Gastroesophageal sphincter (tissue), 4 donors: ENCODE measurements around the gene PMVK. TPM values are rescaled to one million over a fixed set of nuclear protein-coding genes. Genes with fewer than 3 reads are reported as not detected.

Source experiments
- ATAC-seq: fragments of 150-250 bp; one replicate; pipeline ENCODE4 v1.9.1; 2016; ENCODE audit warnings: mild to moderate bottlenecking, moderate library complexity
- H3K27ac ChIP-seq, 4 donors: fragments of 200-600 bp; sonication (generic) in 3 of 4; 1 replicate in 3 of 4; 2 replicates in 1 of 4; pipeline ENCODE4 v1.5.1; 2016 to 2019
- H3K27me3 ChIP-seq: fragments of 200-600 bp; sonication (generic); one replicate; pipeline ENCODE4 v1.5.1; 2019
- H3K36me3 ChIP-seq, 2 donors: fragments of 200-600 bp; sonication (generic); one replicate each; pipeline ENCODE4 v1.5.1; 2019; ENCODE audit warnings: control low read depth in 1 of 2
- H3K4me1 ChIP-seq, 3 donors: fragments of 200-600 bp; sonication (generic); 1 replicate in 2 of 3; 2 replicates in 1 of 3; pipeline ENCODE4 v1.5.1; 2016 to 2019; ENCODE audit warnings: control low read depth in 2 of 3
- H3K4me3 ChIP-seq, 2 donors: fragments of 200-600 bp; sonication (generic); one replicate each; pipeline ENCODE4 v1.5.1; 2019; ENCODE audit warnings: mild to moderate bottlenecking in 1 of 2, moderate library complexity in 1 of 2
- H3K9me3 ChIP-seq, 3 donors: fragments of 200-600 bp; sonication (generic); one replicate each; pipeline ENCODE4 v1.5.1; 2017 to 2019; ENCODE audit warnings: control low read depth in 2 of 3
- EP300 ChIP-seq: sonication (generic); formaldehyde crosslinking; IDR thresholded peaks from one replicate; pipeline ENCODE4 v1.6.1; 2017; ENCODE audit warnings: antibody characterized with exemption, mild to moderate bottlenecking
- POLR2A ChIP-seq, 2 donors: fragments of 450-650 bp; IDR thresholded peaks; one replicate each; pipeline ENCODE4 v1.6.1; 2017; ENCODE audit warnings: antibody characterized with exemption in 2 of 2, mild to moderate bottlenecking in 2 of 2, moderate library complexity in 1 of 2
- POLR2AphosphoS5 ChIP-seq: sonication (generic); formaldehyde crosslinking; IDR thresholded peaks from one replicate; pipeline ENCODE4 v1.6.1; 2017; ENCODE audit warnings: antibody characterized with exemption
- WGBS, 2 donors: methylation state at CpG; one replicate each; pipeline ENCODE4 v1.1.5; 2018; ENCODE audit warnings: low coverage in 1 of 2; 5-methylcytosine and 5-hydroxymethylcytosine counted together
- total RNA-seq, 4 donors: library from RNA; depleted of rRNA; stranded (reverse); fragments of >200 nt; gene quantifications; one replicate each; pipeline ENCODE4 v1.1.0, GENCODE V29; 2016
- TF ChIP-seq, protein P1 (sequence below), 4 experiments: fragments of 200-600 bp in 2 of 4; fragments of 450-650 bp in 2 of 4; sonication (generic) in 1 of 4; IDR thresholded peaks; one replicate each; pipeline ENCODE4 v1.5.1; 2017 to 2019; ENCODE audit warnings: antibody characterized with exemption in 4 of 4, mild to moderate bottlenecking in 2 of 4, moderate library complexity in 2 of 4

The PMVK gene
- total RNA-seq, 4 donors from 2014 or later, result 15.8 to 21.3 (median 18.2) TPM

GRCh38 chr1:154966111-154966510 is 29.6 kb upstream of the PMVK start:
- no peak for TF ChIP-seq EP300
- no peak for TF ChIP-seq POLR2A (IDR thresholded peaks at IDR 0.05)
- TF ChIP-seq, protein P1, sequence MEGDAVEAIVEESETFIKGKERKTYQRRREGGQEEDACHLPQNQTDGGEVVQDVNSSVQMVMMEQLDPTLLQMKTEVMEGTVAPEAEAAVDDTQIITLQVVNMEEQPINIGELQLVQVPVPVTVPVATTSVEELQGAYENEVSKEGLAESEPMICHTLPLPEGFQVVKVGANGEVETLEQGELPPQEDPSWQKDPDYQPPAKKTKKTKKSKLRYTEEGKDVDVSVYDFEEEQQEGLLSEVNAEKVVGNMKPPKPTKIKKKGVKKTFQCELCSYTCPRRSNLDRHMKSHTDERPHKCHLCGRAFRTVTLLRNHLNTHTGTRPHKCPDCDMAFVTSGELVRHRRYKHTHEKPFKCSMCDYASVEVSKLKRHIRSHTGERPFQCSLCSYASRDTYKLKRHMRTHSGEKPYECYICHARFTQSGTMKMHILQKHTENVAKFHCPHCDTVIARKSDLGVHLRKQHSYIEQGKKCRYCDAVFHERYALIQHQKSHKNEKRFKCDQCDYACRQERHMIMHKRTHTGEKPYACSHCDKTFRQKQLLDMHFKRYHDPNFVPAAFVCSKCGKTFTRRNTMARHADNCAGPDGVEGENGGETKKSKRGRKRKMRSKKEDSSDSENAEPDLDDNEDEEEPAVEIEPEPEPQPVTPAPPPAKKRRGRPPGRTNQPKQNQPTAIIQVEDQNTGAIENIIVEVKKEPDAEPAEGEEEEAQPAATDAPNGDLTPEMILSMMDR (IDR thresholded peaks at IDR 0.05), result no peak
- TF ChIP-seq POLR2AphosphoS5, result no peak
- Histone ChIP-seq H3K4me1 (peaks cover 0 to 63% (median 28%) of the 10 kb centered on the region in 3 donors), H3K27me3 (no peaks in the 10 kb centered on the region), H3K27ac (peak overlapping the region in 3 of 4 donors; percentile 64 to 99 (median 95)), H3K4me3 (no peak overlapping the region), H3K9me3 (no peaks in the 10 kb centered on the region), H3K36me3 (peaks cover 0 to 63% of the 10 kb centered on the region in 2 donors)
- ATAC-seq, result no peak
- 50% methylated on average over 2 of the region's 7 CpGs; no CpG with 5 or more reads in 1 of the 2 donors for WGBS, 2 donors

GRCh38 chr1:154964359-154964758 is 27.8 kb upstream of the PMVK start:
- no peaks in the 10 kb centered on the region for H3K27me3 ChIP-seq
- H3K36me3 ChIP-seq, result peaks cover 0 to 68% of the 10 kb centered on the region in 2 donors
- TF ChIP-seq POLR2AphosphoS5, result no peak
- TF ChIP-seq POLR2A (IDR thresholded peaks at IDR 0.05), result no peak
- TF ChIP-seq EP300, result no peak
- no peak for ATAC-seq
- H3K4me1 ChIP-seq, result peaks cover 3 to 63% (median 22%) of the 10 kb centered on the region in 3 donors
- H3K27ac ChIP-seq, result no peak overlapping the region
- 61 to 87% methylated on average over 3 to 6 of the region's 6 CpGs for WGBS, 2 donors
- H3K4me3 ChIP-seq, result no peak overlapping the region
- H3K9me3 ChIP-seq, result no peaks in the 10 kb centered on the region

DNA sequence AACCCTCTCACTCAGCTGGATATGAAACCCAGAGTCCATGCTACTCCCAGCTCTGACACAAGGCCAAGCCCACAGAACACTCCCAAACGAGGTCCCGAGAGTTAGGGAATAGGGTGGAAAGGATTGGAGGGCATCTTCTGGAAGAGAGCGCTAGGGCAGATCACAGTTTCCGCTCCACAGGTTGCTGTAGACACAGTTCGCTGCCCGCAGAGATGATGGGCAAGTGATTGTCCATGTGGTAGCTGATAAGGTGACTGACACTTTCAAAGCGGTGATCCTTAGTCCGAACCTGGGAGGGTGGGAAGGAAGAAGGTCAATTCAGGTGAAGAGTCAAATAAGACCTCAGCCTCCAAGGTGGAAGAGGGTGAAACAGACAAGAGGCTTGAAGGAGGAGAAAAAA is 27.1 kb upstream of the PMVK start:
- Histone ChIP-seq H3K9me3 (no peaks in the 10 kb centered on the region), H3K4me3 (no peak overlapping the region), H3K36me3 (peaks cover 0 to 72% of the 10 kb centered on the region in 2 donors), H3K27me3 (no peaks in the 10 kb centered on the region), H3K4me1 (peaks cover 3 to 63% (median 17%) of the 10 kb centered on the region in 3 donors), H3K27ac (peak overlapping the region in 3 of 4 donors; percentile 91 to 99 (median 98))
- ATAC-seq, result no peak
- 68% methylated on average over 8 of the region's 8 CpGs for WGBS, 2 donors
- TF ChIP-seq, protein P1 (IDR thresholded peaks at IDR 0.05), result no peak
- no peak for TF ChIP-seq POLR2A (IDR thresholded peaks at IDR 0.05)
- TF ChIP-seq EP300, result no peak
- no peak for TF ChIP-seq POLR2AphosphoS5

- TF ChIP-seq, protein P1 (IDR thresholded peaks at IDR 0.05), result no peak
- TF ChIP-seq POLR2A (IDR thresholded peaks at IDR 0.05) (no peak), POLR2AphosphoS5 (no peak), EP300 (no peak)
Measured at GRCh38 chr1:154962795-154963330, 26.3 kb upstream of the PMVK start.

GRCh38 chr1:154962156-154962749 is 25.7 kb upstream of the PMVK start:
- H3K36me3 ChIP-seq, result peaks cover 0 to 67% of the 10 kb centered on the region in 2 donors
- H3K4me3 ChIP-seq, result peak overlapping the region; percentile 82 to 92
- 3 to 27% methylated on average over 2 to 15 of the region's 25 CpGs for WGBS, 2 donors
- peaks cover 3 to 65% (median 20%) of the 10 kb centered on the region in 3 donors for H3K4me1 ChIP-seq
- peak overlapping the region; percentile 83 to 99 (median 94) for H3K27ac ChIP-seq
- peak; percentile 26 for ATAC-seq
- TF ChIP-seq POLR2A (IDR thresholded peaks at IDR 0.05), result no peak
- TF ChIP-seq, protein P1 (IDR thresholded peaks at IDR 0.05), result peak in 1 of 4 experiments; percentile 4
- TF ChIP-seq POLR2AphosphoS5, result no peak
- TF ChIP-seq EP300, result no peak
- no peaks in the 10 kb centered on the region for H3K27me3 ChIP-seq
- H3K9me3 ChIP-seq, result no peaks in the 10 kb centered on the region

More at GRCh38 chr1:154962795-154963330, 26.3 kb upstream of the PMVK start:
- WGBS, 2 donors, result 43% methylated on average over 1 of the region's 6 CpGs; no CpG with 5 or more reads in 1 of the 2 donors
- H3K4me1 ChIP-seq, result peaks cover 3 to 63% (median 17%) of the 10 kb centered on the region in 3 donors
- H3K4me3 ChIP-seq, result peak overlapping the region in 1 of 2 donors; percentile 92
- H3K36me3 ChIP-seq, result peaks cover 0 to 72% of the 10 kb centered on the region in 2 donors
- no peak for ATAC-seq
- H3K9me3 ChIP-seq, result no peaks in the 10 kb centered on the region
- no peaks in the 10 kb centered on the region for H3K27me3 ChIP-seq
- H3K27ac ChIP-seq, result peak overlapping the region; percentile 83 to 99 (median 94)
